ENCODE results near the gene PTCH2.
"Not testable (repeated sequence)": the region's sequence is repeated elsewhere in the genome, so short reads cannot be mapped to it uniquely, and the experiment has no call there.

Gene PTCH2

GRCh38 chr1:44842862-44843655 lies at the start of gene PTCH2:
PTCH2 (minus strand) TSS chr1:44843253; CDS start chr1:44842932, 321 bp downstream.
- DNase-seq, result peak; percentile 81

- DNase-seq, result no peak
These were observed 47.0 kb upstream of the PTCH2 start for GRCh38 chr1:44890007-44890406.

- DNase-seq, result no peak
These were observed 42.4 kb upstream of the PTCH2 start for GRCh38 chr1:44885406-44885805.

DNA sequence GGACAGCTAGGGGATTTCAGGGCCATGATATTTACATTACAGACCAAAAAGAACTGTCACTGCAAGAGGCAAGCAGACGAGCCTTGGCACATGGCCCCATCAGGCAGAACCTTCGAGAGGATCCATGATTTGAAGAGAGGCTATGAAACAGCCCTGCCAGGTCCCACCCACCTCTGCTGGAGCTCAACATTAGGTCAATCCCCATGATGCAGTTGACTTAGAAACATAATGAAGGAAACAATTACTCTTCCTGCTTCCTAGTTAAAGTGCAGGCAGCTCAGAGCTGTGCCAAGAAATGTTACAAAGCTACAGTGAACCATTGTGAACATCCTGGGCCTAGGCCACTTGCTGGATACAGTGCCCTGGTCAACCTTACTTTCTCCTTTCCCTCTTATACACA lies 41.7 kb upstream of the PTCH2 start:
- DNase-seq, result no peak

GRCh38 chr1:44881011-44881632 lies 38.1 kb upstream of the PTCH2 start:
- no peak for DNase-seq

GRCh38 chr1:44874155-44874554 lies 31.1 kb upstream of the PTCH2 start:
- DNase-seq, result no peak

DNA sequence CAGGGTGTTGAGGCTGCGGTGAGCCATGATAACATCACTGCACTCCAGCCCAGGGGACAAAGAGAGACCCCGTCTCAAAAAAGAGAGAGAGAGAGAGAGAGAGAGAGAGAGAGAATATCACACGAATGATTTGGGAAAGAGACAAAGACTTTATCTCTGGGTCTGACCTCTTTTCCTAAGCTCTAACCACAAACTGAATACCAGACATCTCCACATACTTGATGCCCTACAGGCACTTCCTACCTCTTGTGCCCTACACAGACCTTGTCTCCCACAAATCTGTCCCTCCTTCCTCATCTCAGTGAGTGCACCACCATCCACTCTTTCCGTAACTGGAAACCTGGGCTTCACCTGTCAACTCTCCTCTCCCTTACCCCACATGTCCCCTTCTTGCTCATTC lies 27.0 kb upstream of the PTCH2 start:
- no peak for DNase-seq

GRCh38 chr1:44867801-44868200 lies 24.7 kb upstream of the PTCH2 start:
- DNase-seq, result no peak

DNA sequence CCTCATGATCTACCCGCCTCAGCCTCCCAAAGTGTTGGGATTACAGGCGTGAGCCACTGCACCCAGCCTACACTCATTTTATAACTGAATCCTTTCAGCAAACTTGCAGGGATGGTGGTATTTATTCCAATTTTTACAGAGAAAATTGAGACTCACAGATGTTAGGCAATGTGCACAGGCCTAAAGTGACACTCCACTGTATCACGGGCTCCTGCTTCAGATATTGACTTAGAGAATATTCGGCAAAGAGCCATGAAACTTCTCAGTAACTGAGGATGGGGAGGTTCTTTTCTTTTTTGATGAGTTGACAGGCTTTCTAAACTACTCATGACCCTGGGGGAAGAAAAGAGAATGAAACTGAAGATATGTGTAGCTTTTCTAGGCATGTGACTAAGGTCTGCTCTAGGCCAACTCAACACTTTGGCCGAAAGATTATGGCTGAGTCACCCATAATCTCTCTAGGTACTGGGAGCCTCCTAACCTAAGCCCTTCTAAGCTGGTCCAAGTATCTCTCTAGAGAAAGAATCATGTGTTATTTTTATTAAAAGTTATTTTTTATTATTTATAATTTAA lies 19.9 kb upstream of the PTCH2 start:
- no peak for DNase-seq

- DNase-seq, result no peak
These were observed 17.9 kb upstream of the PTCH2 start for GRCh38 chr1:44860891-44861425.

- DNase-seq, result no peak
These were observed 17.3 kb upstream of the PTCH2 start for GRCh38 chr1:44860331-44860730.

DNA sequence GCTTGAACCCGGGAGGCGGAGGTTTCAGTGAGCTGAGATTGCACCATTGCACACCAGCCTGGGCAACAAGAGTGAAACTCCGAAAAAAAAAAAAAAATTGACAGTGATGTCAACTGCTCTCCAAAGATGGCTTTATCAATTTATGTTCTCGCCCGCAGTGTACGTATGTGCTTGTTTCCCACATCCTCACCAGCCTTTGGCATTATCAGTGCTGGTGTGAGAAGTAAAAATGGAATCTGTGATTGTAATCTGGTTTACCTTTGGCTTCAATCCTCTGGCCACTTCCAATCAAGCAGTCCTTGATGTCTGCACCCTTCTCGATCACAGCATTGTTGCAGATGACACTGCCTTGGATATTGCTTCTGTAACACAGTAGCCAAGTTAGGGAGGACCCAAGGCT lies 14.4 kb upstream of the PTCH2 start:
- no peak for DNase-seq

DNA sequence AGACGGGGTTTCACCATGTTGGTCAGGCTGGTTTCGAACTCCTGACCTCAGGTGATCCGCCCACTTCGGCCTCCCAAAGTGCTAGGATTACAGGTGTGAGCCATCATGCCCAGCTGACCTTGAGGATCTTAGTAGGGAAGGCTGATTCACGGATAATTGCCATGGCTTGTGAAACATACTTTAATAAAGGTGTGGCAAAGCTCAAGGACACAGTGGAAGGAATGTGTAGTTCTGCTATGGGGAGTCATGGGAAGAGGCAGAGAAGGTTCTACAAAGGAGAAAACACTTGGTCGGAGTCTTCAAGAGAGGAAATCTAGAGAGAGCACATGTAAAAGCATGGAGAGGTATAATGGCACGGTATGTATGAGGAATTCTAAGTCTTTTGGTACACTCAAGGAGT lies 12.7 kb upstream of the PTCH2 start:
- no peak for DNase-seq

- DNase-seq, result no peak
These were observed 11.9 kb upstream of the PTCH2 start for GRCh38 chr1:44854970-44855369.

GRCh38 chr1:44853201-44853600 lies 10.1 kb upstream of the PTCH2 start:
- DNase-seq, result no peak

GRCh38 chr1:44851308-44851707 lies 8.3 kb upstream of the PTCH2 start:
- no peak for DNase-seq

DNA sequence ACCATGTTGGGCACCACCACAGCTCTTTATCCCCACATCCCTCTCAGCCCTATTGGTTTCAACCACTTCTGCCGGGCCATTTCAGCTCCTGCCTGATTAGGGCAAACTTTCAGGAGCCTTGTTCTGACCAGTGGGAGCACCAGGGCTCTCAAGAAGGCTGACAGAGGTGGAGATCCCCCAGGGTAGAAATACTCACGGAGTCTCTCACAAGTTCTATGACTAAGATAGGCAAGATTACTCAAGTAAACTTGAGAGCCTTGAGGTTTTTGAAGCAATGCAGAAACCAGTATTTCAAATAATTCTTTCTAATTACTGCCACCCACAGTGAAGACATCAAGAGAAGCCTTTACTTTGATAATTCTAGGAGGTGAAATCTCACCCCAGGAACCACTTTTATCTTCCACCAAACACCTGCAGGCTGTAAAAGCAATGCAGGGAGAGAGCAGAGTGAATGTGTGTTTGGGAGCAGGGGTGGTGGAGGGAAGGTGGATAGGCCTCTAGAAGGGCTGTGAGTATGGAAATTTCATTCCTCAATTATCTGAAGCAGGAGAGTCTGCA lies 6.6 kb upstream of the PTCH2 start:
- no peak for DNase-seq

- no peak for DNase-seq
These were observed 5.6 kb upstream of the PTCH2 start for GRCh38 chr1:44848456-44849181.

DNA sequence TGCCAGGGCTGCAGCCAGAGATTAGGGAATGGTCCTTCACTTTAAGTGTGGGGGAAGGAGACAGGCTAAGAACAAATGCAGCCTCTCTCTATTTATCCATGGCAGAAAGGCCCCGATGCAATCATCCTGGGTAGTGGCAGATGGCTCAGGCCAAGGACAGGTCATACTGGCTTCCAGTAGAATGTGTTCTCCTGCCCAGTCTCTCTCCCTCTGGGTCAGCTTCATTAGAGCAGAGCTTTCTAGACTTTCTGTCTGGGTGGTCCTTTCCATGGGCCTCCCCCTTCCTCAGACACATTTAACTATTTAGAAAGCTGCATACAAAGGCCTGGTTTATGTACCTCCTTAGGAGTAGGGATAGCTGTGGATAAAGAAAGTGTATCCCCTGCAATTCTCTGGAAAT lies 4.8 kb upstream of the PTCH2 start:
- DNase-seq, result no peak

DNA sequence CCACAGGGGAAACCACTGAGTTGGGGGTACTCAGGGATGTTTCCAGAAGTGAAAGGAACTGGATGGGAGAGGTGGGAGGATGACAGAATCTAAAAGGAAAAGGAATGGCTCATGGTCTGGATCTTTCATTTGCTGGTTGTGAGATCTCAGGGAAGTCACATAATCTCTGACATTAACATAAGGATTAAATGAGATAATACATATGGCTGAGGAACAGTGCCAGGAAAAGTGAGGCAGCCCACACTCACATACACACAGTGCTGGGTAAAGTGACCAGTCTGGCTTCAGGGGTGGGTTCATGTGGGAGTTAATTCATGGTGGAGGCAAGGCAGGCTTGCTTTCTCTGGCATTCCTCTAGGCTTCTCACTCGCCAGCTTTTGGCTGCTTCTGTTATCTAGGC lies 3.9 kb upstream of the PTCH2 start:
- no peak for DNase-seq

GRCh38 chr1:44842486-44842861 lies 579 bp downstream of the PTCH2 start:
- peak; percentile 28 for DNase-seq

- no peak for DNase-seq
These were observed 3.5 kb downstream of the PTCH2 start for GRCh38 chr1:44839576-44839975.

GRCh38 chr1:44838294-44838693 lies 4.8 kb downstream of the PTCH2 start:
- DNase-seq, result not testable (repeated sequence)
